ENCODE measurements around the gene ZNRF3.

The ZNRF3 gene

GRCh38 chr22:28910569-28911303, 27.4 kb downstream of the ZNRF3 start:
- Mint-ChIP-seq H3K27me3 (peaks cover 2% of the 10 kb centered on the region), H3K36me3 (peaks cover 6% of the 10 kb centered on the region), H3K27ac (no peak overlapping the region), H3K9me3 (ENCODE audit: low read depth) (no peaks in the 10 kb centered on the region), H3K4me1 (ENCODE audit: low read depth) (peaks cover 23% of the 10 kb centered on the region), H3K4me3 (no peak overlapping the region)

GRCh38 chr22:28911304-28911690, 27.9 kb downstream of the ZNRF3 start:
- H3K36me3 Mint-ChIP-seq = peaks cover 6% of the 10 kb centered on the region
- H3K27me3 Mint-ChIP-seq = peaks cover 2% of the 10 kb centered on the region
- no peaks in the 10 kb centered on the region for H3K9me3 Mint-ChIP-seq (ENCODE audit: low read depth)
- peaks cover 23% of the 10 kb centered on the region for H3K4me1 Mint-ChIP-seq (ENCODE audit: low read depth)
- H3K27ac Mint-ChIP-seq = no peak overlapping the region
- no peak overlapping the region for H3K4me3 Mint-ChIP-seq

- H3K27me3 Mint-ChIP-seq = peaks cover 2% of the 10 kb centered on the region
Observed at GRCh38 chr22:28911777-28912669, 28.7 kb downstream of the ZNRF3 start.

GRCh38 chr22:28914201-28914600, 30.8 kb downstream of the ZNRF3 start:
- Mint-ChIP-seq H3K36me3 (peaks cover 4% of the 10 kb centered on the region), H3K27me3 (peaks cover 3% of the 10 kb centered on the region), H3K4me3 (no peak overlapping the region), H3K9me3 (ENCODE audit: low read depth) (no peaks in the 10 kb centered on the region), H3K27ac (no peak overlapping the region), H3K4me1 (ENCODE audit: low read depth) (peaks cover 5% of the 10 kb centered on the region)

More at GRCh38 chr22:28911777-28912669, 28.7 kb downstream of the ZNRF3 start:
- Mint-ChIP-seq H3K4me1 (ENCODE audit: low read depth) (peaks cover 20% of the 10 kb centered on the region), H3K9me3 (ENCODE audit: low read depth) (no peaks in the 10 kb centered on the region), H3K4me3 (no peak overlapping the region), H3K36me3 (peaks cover 6% of the 10 kb centered on the region), H3K27ac (no peak overlapping the region)

GRCh38 chr22:28915969-28916368, 32.6 kb downstream of the ZNRF3 start:
- peaks cover under 1% of the 10 kb centered on the region for H3K36me3 Mint-ChIP-seq
- H3K27ac Mint-ChIP-seq = no peak overlapping the region
- no peaks in the 10 kb centered on the region for H3K9me3 Mint-ChIP-seq (ENCODE audit: low read depth)
- no peak overlapping the region for H3K4me3 Mint-ChIP-seq
- peaks cover 2% of the 10 kb centered on the region for H3K27me3 Mint-ChIP-seq
- peaks cover 3% of the 10 kb centered on the region for H3K4me1 Mint-ChIP-seq (ENCODE audit: low read depth)

- peaks cover 8% of the 10 kb centered on the region for H3K27me3 Mint-ChIP-seq
- H3K4me1 Mint-ChIP-seq (ENCODE audit: low read depth) = peaks cover 3% of the 10 kb centered on the region
- no peak overlapping the region for H3K4me3 Mint-ChIP-seq
- H3K9me3 Mint-ChIP-seq (ENCODE audit: low read depth) = no peaks in the 10 kb centered on the region
- no peaks in the 10 kb centered on the region for H3K36me3 Mint-ChIP-seq
- no peak overlapping the region for H3K27ac Mint-ChIP-seq
Observed at GRCh38 chr22:28917747-28918549, 34.6 kb downstream of the ZNRF3 start.

GRCh38 chr22:28918550-28919271, 35.3 kb downstream of the ZNRF3 start:
- Mint-ChIP-seq H3K9me3 (ENCODE audit: low read depth) (no peaks in the 10 kb centered on the region), H3K27ac (no peak overlapping the region), H3K4me3 (no peak overlapping the region), H3K36me3 (no peaks in the 10 kb centered on the region), H3K27me3 (peaks cover 8% of the 10 kb centered on the region), H3K4me1 (ENCODE audit: low read depth) (peaks cover 3% of the 10 kb centered on the region)

GRCh38 chr22:28920757-28921584, 37.6 kb downstream of the ZNRF3 start:
- no peaks in the 10 kb centered on the region for H3K9me3 Mint-ChIP-seq (ENCODE audit: low read depth)
- peaks cover 8% of the 10 kb centered on the region for H3K27me3 Mint-ChIP-seq
- H3K27ac Mint-ChIP-seq = no peak overlapping the region
- peaks cover 3% of the 10 kb centered on the region for H3K4me1 Mint-ChIP-seq (ENCODE audit: low read depth)
- no peaks in the 10 kb centered on the region for H3K36me3 Mint-ChIP-seq
- no peak overlapping the region for H3K4me3 Mint-ChIP-seq

- peaks cover 3% of the 10 kb centered on the region for H3K4me1 Mint-ChIP-seq (ENCODE audit: low read depth)
- H3K36me3 Mint-ChIP-seq = no peaks in the 10 kb centered on the region
- no peak overlapping the region for H3K4me3 Mint-ChIP-seq
- no peaks in the 10 kb centered on the region for H3K9me3 Mint-ChIP-seq (ENCODE audit: low read depth)
- H3K27ac Mint-ChIP-seq = no peak overlapping the region
- peaks cover 8% of the 10 kb centered on the region for H3K27me3 Mint-ChIP-seq
Observed at GRCh38 chr22:28921585-28921879, 38.2 kb downstream of the ZNRF3 start.

- Mint-ChIP-seq H3K36me3 (no peaks in the 10 kb centered on the region), H3K27ac (no peak overlapping the region), H3K4me1 (ENCODE audit: low read depth) (peaks cover 1% of the 10 kb centered on the region), H3K4me3 (no peak overlapping the region), H3K9me3 (ENCODE audit: low read depth) (no peaks in the 10 kb centered on the region), H3K27me3 (peaks cover 9% of the 10 kb centered on the region)
Observed at GRCh38 chr22:28922540-28923244, 39.3 kb downstream of the ZNRF3 start.

GRCh38 chr22:28923826-28924732, 40.7 kb downstream of the ZNRF3 start:
- H3K27me3 Mint-ChIP-seq = peaks cover 11% of the 10 kb centered on the region

GRCh38 chr22:28925916-28926315, 42.5 kb downstream of the ZNRF3 start:
- H3K27me3 Mint-ChIP-seq = peaks cover 13% of the 10 kb centered on the region
- no peak overlapping the region for H3K27ac Mint-ChIP-seq
- no peaks in the 10 kb centered on the region for H3K4me1 Mint-ChIP-seq (ENCODE audit: low read depth)
- no peaks in the 10 kb centered on the region for H3K36me3 Mint-ChIP-seq
- H3K9me3 Mint-ChIP-seq (ENCODE audit: low read depth) = no peaks in the 10 kb centered on the region
- no peak overlapping the region for H3K4me3 Mint-ChIP-seq

More at GRCh38 chr22:28923826-28924732, 40.7 kb downstream of the ZNRF3 start:
- H3K36me3 Mint-ChIP-seq = no peaks in the 10 kb centered on the region
- H3K4me3 Mint-ChIP-seq = no peak overlapping the region
- no peaks in the 10 kb centered on the region for H3K9me3 Mint-ChIP-seq (ENCODE audit: low read depth)
- no peaks in the 10 kb centered on the region for H3K4me1 Mint-ChIP-seq (ENCODE audit: low read depth)
- H3K27ac Mint-ChIP-seq = no peak overlapping the region

Measured in activated naive CD8-positive, alpha-beta T cell (primary cell).